ENCODE measurements around the gene TIGD2.

Gene TIGD2

DNA sequence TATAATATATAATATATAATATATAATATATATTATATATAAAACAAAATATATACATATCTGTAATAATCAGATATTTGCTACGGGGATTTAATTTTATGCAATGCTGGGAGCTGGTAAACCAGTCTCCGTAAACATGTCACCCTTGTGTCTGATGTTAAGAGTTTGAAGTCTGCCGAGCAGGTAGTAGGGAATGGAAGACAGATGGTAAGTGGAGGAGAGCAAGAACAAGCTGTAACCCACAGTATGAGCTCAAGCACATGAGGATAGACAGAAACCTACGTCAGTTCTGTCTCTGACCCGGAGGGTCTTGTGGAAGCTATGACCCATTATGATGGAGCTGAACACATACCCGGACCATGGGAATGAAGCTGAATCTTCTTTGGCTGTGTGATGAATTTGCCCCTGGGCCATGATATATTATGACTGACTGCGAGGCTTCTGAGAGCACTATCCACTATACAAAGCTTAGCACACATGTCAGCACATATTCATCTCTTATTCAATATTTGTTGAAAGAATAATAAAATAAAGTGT is 46.2 kb downstream of the TIGD2 start:
- H3K27ac ChIP-seq: no peak overlapping the region
- H3K4me3 ChIP-seq: no peak overlapping the region

DNA sequence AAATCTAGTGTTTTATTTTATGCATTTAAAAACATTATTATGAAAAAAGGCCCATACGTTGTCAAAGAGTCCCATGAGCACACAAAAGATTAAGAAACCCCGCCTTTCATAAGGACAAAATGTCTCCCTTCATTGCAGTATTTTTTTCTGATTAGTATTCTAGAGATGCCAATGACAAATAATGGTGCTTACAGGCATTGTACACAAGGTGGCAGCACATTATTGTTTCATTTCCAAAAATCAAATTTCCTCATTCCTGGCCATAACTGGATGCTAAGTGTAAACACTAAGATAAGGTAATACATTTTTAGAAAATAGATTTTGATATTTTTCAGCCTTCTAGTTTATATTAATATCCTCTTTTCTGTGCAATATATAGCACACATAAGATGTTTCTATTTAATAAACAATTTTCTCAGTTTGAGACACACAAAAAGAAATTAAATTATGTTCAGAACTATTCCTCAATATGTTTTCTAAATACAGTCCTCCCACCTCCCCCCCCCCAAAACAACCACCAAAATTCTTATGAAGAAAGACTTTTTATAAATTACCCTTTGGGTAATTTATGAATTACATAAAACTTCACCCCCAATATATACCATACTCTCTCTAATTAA is 47.7 kb downstream of the TIGD2 start:
- Histone ChIP-seq H3K4me3 (no peak overlapping the region), H3K27ac (no peak overlapping the region)

DNA sequence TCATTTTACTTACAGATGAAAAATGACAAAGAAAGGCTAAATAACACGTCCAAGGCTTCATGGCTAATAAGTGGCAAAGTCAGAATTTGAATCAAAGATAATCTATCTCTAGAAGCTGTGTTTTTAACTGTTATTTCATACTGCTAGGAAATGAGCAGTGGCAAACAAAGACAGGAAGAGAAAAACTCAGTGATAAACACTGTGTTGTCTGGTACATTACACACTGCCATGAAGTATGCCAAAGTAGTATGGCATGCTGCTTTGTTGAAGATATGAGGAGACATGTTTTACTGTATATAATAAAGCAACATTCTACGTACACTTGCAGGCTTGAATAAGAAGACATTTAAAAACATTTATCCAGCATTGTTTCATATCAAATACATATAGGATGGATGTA is 49.5 kb downstream of the TIGD2 start:
- Histone ChIP-seq H3K27ac (no peak overlapping the region), H3K4me3 (no peak overlapping the region)

- Histone ChIP-seq H3K4me3 (no peak overlapping the region), H3K27ac (no peak overlapping the region)
Observed at GRCh38 chr4:89161841-89162240, 50.5 kb downstream of the TIGD2 start.

DNA sequence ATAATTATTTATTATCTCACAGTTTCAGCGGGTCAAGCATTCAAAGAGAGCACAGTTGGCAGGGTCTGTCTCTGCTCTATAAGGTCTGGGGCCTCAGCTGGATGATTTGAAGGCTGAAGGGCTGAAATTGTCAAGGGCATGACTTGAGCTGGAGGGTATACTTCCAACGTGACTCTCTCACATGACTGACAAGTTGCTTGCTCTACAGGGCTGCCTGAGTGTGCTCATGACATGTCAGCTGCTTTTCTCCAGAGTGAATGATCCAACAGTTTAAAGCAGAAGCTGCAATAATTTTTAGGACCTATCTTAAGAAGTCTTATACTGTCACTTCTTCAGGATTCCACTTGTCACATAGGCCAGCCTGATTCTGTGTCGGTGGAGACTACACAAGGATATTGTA is 51.2 kb downstream of the TIGD2 start:
- H3K27ac ChIP-seq: no peak overlapping the region
- no peak overlapping the region for H3K4me3 ChIP-seq

GRCh38 chr4:89162987-89163386 is 51.7 kb downstream of the TIGD2 start:
- Histone ChIP-seq H3K4me3 (no peak overlapping the region), H3K27ac (no peak overlapping the region)

GRCh38 chr4:89164400-89164799 is 53.1 kb downstream of the TIGD2 start:
- no peak overlapping the region for H3K4me3 ChIP-seq
- no peak overlapping the region for H3K27ac ChIP-seq

Measured in skin epidermis (tissue), 12 donors.